ENCODE measurements around the gene RGCC.

DNA sequence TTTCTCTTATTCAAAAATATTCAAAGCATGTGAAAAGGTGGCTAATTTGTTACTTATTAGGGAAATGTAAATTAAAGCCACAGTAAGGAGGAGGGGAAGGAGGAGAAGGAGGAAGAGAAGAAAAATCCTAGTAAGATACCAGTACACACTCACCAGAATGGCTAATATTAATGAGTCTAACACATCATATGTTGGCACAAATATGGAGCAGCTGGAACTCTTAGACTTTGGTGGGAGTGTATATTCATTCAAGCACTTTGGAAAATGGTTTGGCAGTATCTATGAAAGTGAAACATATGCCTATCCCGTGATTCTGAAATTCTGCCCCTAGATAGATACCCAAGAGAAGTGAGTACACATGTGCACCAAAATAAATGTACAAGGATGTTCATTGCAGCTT lies 38.1 kb upstream of the RGCC start:
- TF ChIP-seq CTCF (IDR thresholded peaks at IDR 0.05) (no peak), POLR2A (IDR thresholded peaks at IDR 0.05; ENCODE audit: low read length) (no peak), CEBPB (IDR thresholded peaks at IDR 0.05) (no peak), BCL3 (IDR thresholded peaks at IDR 0.05) (no peak), TFCP2L1 (CRISPR knock-in tag; IDR thresholded peaks at IDR 0.05) (no peak)
